Measurements from ENCODE around the gene RCOR2.

Gene RCOR2

DNA sequence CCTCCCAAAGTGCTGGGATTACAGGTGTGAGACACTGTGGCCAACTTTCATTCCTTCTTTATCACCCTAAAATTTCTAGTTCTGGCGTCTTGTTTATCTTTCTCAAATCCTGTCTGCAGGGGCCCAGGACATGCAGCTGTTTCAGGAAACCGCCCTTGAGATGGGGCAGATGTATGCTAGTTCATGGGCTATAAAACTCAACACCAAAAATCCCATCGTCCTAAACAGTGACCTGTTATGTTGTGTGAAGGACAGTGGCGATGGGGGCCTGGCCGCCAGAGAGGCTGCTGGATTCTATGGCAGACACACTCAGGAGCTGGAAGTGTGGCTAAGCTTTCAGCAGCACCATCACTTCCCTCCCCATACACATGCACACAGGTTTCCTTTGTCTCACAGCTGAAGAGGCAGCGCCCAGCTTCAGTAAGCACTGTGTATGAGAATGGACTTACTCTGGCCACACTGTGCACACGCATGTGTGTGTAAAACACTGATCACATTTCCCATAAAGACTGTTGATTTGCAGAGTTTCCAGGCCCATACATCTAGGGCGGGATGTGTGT is 41.4 kb downstream of the RCOR2 start:
- H3K4me1 ChIP-seq (ENCODE audit: low read length) = peaks cover 17% of the 10 kb centered on the region
- H3K9me3 ChIP-seq (replicated peaks; ENCODE audit: insufficient read depth, low read length) = no peaks in the 10 kb centered on the region
- H3K9ac ChIP-seq (ENCODE audit: low read length) = no peak overlapping the region
- H2AFZ ChIP-seq (ENCODE audit: low read length) = no peak overlapping the region
- H3K36me3 ChIP-seq (replicated peaks; ENCODE audit: insufficient read depth, low read length) = no peaks in the 10 kb centered on the region
- TF ChIP-seq EZH2phosphoT487 (IDR thresholded peaks at IDR 0.05; ENCODE audit: low read length) (no peak), EZH2 (optimal IDR thresholded peaks at IDR 0.05; ENCODE audit: low read depth, low read length) (no peak)
- TF ChIP-seq, protein P1, sequence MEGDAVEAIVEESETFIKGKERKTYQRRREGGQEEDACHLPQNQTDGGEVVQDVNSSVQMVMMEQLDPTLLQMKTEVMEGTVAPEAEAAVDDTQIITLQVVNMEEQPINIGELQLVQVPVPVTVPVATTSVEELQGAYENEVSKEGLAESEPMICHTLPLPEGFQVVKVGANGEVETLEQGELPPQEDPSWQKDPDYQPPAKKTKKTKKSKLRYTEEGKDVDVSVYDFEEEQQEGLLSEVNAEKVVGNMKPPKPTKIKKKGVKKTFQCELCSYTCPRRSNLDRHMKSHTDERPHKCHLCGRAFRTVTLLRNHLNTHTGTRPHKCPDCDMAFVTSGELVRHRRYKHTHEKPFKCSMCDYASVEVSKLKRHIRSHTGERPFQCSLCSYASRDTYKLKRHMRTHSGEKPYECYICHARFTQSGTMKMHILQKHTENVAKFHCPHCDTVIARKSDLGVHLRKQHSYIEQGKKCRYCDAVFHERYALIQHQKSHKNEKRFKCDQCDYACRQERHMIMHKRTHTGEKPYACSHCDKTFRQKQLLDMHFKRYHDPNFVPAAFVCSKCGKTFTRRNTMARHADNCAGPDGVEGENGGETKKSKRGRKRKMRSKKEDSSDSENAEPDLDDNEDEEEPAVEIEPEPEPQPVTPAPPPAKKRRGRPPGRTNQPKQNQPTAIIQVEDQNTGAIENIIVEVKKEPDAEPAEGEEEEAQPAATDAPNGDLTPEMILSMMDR (IDR thresholded peaks at IDR 0.05; ENCODE audit: low read length) = no peak
- no peak for DNase-seq
- H3K4me2 ChIP-seq (ENCODE audit: low read depth, low read length) = no peak overlapping the region
- H3K4me3 ChIP-seq (ENCODE audit: low read length) = no peak overlapping the region
- H3K27ac ChIP-seq (ENCODE audit: low read length) = no peak overlapping the region
- H4K20me1 ChIP-seq (ENCODE audit: insufficient read depth, low read length) = no peaks in the 10 kb centered on the region; the same call in 1 of the 2 replicates
- no peaks in the 10 kb centered on the region for H3K9me2 ChIP-seq (replicated peaks; ENCODE audit: insufficient read depth, low read length)
- H3K79me2 ChIP-seq (ENCODE audit: low read length) = peaks cover 87% of the 10 kb centered on the region
- H3F3A ChIP-seq (ENCODE audit: insufficient read depth, low read length) = peaks cover 13% of the 10 kb centered on the region
- H3K27me3 ChIP-seq (replicated peaks; ENCODE audit: insufficient read depth, low read length) = no peaks in the 10 kb centered on the region

DNA sequence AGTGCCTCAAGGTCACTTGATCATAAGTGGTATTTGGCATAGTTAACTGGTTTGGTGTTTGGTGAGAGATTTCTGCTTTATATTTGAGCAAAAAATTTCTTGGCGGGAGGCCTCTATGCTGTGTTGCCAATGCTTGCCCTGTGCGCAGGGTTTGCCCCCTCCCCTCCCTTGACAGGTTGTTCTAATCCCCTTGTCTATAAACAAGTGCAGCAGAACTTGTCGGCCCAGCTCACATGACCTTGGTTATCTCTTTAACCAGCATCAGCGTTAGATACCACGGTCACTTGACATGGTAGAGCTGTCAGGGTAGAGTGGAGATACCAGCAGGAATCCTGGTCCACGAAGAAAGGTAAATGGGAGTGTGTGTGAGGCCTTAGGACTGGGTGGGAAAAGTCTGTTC is 42.5 kb downstream of the RCOR2 start:
- TF ChIP-seq EZH2phosphoT487 (IDR thresholded peaks at IDR 0.05; ENCODE audit: low read length) (no peak), EZH2 (optimal IDR thresholded peaks at IDR 0.05; ENCODE audit: low read depth, low read length) (no peak)
- TF ChIP-seq, protein P1 (IDR thresholded peaks at IDR 0.05; ENCODE audit: low read length) = no peak
- no peak overlapping the region for H3K9ac ChIP-seq (ENCODE audit: low read length)
- no peak overlapping the region for H3K4me2 ChIP-seq (ENCODE audit: low read depth, low read length)
- H3K27me3 ChIP-seq (replicated peaks; ENCODE audit: insufficient read depth, low read length) = no peaks in the 10 kb centered on the region
- H3K36me3 ChIP-seq (replicated peaks; ENCODE audit: insufficient read depth, low read length) = no peaks in the 10 kb centered on the region
- H3F3A ChIP-seq (ENCODE audit: insufficient read depth, low read length) = peaks cover 22% of the 10 kb centered on the region
- H3K9me2 ChIP-seq (replicated peaks; ENCODE audit: insufficient read depth, low read length) = no peaks in the 10 kb centered on the region
- H3K79me2 ChIP-seq (ENCODE audit: low read length) = peaks cover 87% of the 10 kb centered on the region
- peaks cover 27% of the 10 kb centered on the region for H3K4me1 ChIP-seq (ENCODE audit: low read length)
- DNase-seq = no peak
- H3K27ac ChIP-seq (ENCODE audit: low read length) = no peak overlapping the region
- no peak overlapping the region for H2AFZ ChIP-seq (ENCODE audit: low read length)
- H3K9me3 ChIP-seq (replicated peaks; ENCODE audit: insufficient read depth, low read length) = no peaks in the 10 kb centered on the region
- H3K4me3 ChIP-seq (ENCODE audit: low read length) = no peak overlapping the region
- H4K20me1 ChIP-seq (ENCODE audit: insufficient read depth, low read length) = no peaks in the 10 kb centered on the region; the same call in 1 of the 2 replicates

DNA sequence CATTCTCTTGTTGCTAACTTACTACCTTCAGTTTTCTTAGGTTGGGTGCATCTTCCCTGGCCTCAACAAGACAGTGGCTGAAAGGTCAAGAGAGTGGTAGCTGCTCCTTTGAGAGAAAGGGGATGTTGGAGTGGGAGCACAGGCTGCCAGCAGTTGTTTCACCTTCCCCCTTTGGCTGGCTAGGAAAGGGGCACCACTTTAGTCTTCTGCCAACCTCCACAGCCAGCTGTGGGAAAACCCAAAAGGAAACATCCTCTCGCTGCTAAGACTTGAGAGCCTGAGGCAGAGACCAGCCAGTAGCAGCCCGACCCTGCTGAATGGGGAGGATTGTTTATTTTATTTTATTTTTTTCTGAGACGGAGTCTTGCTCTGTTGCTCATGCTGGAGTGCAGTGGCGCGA is 43.7 kb downstream of the RCOR2 start:
- Histone ChIP-seq H3K27me3 (replicated peaks; ENCODE audit: insufficient read depth, low read length) (no peaks in the 10 kb centered on the region), H3K27ac (ENCODE audit: low read length) (no peak overlapping the region), H3K4me3 (ENCODE audit: low read length) (no peak overlapping the region), H4K20me1 (ENCODE audit: insufficient read depth, low read length) (peaks cover 3% of the 10 kb centered on the region; the same call in 1 of the 2 replicates), H3K9me2 (replicated peaks; ENCODE audit: insufficient read depth, low read length) (no peaks in the 10 kb centered on the region), H3F3A (ENCODE audit: insufficient read depth, low read length) (peaks cover 22% of the 10 kb centered on the region), H2AFZ (ENCODE audit: low read length) (no peak overlapping the region), H3K79me2 (ENCODE audit: low read length) (peaks cover 88% of the 10 kb centered on the region), H3K9me3 (replicated peaks; ENCODE audit: insufficient read depth, low read length) (no peaks in the 10 kb centered on the region), H3K9ac (ENCODE audit: low read length) (no peak overlapping the region), H3K4me1 (ENCODE audit: low read length) (peaks cover 37% of the 10 kb centered on the region), H3K4me2 (ENCODE audit: low read depth, low read length) (no peak overlapping the region), H3K36me3 (replicated peaks; ENCODE audit: insufficient read depth, low read length) (no peaks in the 10 kb centered on the region)
- TF ChIP-seq, protein P1 (IDR thresholded peaks at IDR 0.05; ENCODE audit: low read length) = no peak
- TF ChIP-seq EZH2 (optimal IDR thresholded peaks at IDR 0.05; ENCODE audit: low read depth, low read length) (no peak), EZH2phosphoT487 (IDR thresholded peaks at IDR 0.05; ENCODE audit: low read length) (no peak)
- no peak for DNase-seq
